GM19240 (cell line): ENCODE results near the gene ASTN2.

Source experiments
- DNase-seq: peaks from one replicate; pipeline ENCODE4 v3.0.0; 2011; ENCODE audit warnings: low spot score; ENCODE audit not compliant: insufficient read length

The ASTN2 gene

DNA sequence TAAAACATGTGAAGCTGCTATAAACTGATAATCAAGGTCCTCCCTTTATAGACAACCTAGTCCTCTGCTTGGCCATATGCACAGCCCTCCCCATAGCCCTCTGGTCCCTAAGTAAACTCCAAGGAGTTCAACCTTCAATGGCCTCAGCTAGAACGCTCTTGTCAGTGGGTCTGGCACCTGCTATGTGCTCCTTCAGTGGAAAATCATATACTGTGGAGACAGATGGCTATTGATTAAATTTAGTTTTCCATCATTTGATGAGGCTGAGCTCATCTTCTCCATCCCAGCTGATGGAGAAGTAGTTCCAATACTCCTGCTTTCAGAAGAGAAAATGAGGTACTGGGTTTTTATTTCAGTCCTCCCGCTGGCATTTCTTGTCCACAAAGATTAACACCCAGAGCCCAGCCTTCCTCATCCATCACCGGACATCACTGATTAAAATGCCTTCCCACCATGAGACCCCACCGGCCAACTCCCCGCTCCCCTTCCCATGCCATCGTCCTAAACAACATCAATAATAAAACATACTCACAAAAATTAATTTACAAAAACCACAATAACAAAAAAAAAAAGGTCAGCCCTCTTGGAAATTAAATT, 593.1 kb downstream of the ASTN2 start:
- DNase-seq = no peak

DNA sequence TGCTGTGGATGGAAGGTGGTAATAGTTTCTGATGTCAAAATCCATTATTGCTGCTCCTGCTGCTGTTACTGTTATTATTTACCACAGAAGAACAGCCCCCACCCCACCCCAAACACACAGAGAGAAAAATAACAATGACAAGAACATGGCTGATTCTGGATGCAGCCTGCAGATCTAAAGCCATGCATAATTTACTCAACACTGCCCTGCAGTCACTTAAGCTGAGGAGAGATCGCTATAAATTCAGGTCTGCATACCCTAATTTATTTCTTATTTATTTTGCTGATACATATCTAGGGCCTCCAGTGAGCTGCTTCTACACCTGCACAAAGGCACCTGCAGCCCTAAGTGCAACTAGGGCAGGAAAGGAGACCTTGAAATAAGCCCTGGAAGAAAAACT, 595.7 kb downstream of the ASTN2 start:
- DNase-seq = no peak

DNA sequence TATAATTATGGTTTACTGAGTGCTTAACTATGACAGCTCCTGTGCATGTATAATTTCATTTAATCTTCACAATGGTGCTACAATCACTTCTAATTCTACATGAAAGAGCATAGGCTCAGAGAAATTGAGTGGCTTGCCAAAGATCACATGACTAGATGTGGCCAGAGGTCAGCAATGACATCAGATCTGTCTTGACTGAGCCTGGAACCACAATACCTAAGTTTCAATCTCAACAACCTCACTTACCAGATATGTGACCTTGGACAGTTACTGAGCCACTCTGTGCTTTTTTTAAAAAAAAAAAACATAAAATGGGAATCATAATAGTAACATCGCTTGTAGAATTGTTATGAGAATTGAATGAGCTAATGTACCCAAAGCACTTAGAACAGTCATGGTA, 597.1 kb downstream of the ASTN2 start:
- no peak for DNase-seq

DNA sequence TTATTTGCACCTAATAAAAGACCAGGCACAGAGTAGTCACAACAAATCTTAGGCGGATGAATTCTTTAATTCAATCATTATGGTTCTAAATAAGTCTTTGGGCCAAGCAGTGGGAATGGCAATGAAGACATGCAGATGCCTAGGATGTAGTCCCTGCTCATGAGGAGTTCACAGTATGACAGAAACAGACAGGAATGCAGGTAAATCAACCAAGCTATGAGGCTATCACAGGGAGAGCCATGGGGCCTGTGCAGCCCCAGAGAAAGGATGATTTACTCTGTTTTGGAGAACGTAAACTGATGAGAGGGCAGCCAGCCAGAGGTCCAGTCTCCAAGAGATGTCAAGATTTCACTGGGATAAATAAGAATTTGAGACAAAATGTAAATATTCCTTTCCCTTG, 598.4 kb downstream of the ASTN2 start:
- no peak for DNase-seq

DNA sequence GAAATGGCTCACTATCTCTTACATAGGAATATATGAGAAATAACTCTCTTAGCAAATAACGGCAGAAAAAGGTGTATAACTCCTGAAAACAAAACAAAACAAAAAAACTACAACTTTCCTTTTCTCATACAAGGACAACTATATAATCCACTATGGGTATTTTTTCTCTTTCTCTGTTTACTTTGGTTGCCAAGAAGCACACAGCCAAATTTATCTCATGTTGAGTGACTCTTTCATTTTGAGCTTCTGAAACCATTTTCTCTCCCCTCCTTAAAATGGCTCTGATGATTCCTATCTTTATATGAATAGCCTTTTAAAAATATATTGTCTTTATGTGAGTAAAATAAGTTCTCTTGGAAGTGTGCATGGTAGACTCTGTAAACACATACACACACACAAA, 599.0 kb downstream of the ASTN2 start:
- DNase-seq = no peak

DNA sequence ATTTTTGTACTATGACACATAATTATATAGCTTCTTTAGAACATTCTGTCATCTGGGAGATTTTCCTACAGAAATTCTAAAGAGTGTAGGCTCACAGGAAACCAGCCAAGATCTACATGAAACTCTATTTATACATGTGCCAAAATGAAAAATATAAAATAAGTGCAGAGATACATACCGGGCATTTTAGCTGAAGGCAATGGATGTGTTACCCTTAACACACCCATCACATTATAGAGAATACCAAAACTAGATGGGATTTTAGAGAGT, 601.9 kb downstream of the ASTN2 start:
- no peak for DNase-seq

DNA sequence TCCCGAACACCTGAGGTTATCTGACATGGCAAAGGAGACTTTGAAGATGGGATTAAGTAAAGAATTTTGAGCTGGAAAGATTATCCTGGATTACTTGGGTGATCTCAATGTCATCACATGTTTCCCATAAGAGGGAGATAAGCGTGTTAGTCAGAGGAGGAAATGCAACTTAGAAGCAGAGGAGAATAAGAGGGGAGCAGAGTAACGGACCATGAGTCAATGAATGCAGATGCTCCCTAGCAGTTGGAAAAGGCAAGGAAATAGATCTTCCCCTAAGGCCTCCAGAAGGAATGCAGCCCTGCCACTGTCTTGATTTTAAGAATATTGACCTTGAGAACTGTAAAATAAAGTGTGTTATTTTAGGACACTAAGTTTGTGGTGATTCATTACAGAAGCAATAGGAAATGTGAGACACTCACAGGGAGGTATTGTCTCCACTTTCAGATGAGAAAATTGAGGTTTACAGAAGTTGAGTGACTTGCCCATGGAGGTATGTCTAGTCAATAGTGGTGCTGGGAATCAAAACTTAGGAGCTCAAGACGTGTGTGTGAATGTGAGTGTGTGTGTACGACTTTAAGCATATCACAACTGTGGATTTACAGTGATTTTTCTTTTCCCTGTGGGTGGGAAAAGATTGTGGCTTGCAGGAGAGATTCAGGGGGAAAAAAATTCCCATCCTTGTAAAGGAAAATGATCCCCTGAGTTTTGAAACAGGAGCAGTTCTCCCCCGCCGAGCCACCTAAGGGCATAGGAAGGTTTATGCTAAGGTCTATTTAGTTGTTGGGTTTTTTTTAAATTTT, 602.4 kb downstream of the ASTN2 start:
- DNase-seq = no peak

DNA sequence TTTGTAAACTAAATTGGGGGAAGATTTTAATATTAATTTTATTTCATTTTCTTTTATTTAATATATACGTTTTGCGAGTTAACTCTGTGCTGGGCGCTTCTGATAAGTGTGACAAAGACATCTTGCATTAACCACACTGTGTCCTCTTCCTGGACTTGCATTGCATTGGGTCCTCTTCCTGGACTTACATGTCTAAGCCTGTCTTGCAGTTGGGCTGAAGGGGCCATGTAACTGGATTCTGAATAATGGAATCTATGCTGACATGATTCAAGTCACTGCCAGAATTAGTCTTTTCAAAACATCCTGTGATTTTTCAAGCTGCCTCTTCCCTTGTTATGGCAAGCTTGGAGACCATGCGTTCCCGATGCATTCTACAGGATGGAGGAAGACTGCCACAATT, 605.2 kb downstream of the ASTN2 start:
- no peak for DNase-seq

DNA sequence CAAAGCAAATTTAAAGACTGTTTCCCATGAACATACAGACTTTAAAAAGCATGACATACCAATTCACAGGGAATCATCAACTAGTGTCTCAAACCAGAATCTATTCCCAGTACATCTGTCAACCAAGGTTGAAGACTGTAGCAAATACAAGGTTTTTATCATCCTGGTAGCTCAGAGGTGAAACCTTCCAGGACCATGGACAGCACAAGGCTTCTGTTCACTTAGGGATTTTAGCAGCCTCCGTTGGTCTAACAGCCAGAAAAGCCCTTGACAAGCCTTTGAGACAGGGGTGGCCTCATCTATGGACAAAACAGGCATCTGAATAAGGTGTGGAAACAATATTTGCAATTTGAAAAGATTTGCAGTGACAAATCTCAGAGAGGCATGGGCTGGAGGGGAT, 608.8 kb downstream of the ASTN2 start:
- no peak for DNase-seq

DNA sequence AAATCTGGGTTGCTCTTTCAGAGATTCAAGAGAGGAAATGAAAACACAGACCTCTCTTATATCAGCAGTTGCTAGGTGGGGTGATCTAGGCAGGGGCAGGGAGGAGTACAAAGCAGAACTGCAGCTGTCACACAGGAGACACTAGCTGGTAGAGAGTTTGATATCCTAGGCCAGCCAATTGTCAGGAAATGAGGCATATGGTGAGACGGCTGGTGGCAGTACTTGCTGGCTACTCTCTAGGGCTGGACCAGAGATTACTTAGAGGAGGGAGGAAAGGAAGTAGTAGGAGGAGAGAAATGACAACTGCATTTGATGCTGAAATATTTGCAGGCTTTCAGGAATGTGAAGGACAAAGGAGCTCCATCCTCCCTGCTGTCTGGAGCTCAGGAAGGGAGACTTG, 614.0 kb downstream of the ASTN2 start:
- DNase-seq = no peak

DNA sequence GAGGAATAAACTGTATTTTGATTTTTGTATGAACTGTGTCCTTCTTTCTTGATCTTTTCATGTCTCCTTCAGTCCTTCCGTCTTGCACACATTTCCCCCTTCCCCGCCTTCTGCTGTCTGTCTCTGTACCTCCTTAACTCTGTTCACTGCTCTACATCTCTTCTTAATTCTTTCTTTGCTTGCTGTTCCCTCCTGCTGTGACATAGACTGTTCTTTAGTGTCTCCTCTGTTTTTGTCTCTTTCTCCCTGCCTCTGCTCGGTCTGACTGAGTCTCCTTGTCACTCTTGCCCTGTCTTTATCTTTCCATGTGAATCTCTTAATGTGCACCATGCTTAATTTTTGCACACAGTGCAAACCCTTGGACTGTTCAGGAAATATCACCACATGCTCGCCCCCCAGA, 614.8 kb downstream of the ASTN2 start:
- no peak for DNase-seq

DNA sequence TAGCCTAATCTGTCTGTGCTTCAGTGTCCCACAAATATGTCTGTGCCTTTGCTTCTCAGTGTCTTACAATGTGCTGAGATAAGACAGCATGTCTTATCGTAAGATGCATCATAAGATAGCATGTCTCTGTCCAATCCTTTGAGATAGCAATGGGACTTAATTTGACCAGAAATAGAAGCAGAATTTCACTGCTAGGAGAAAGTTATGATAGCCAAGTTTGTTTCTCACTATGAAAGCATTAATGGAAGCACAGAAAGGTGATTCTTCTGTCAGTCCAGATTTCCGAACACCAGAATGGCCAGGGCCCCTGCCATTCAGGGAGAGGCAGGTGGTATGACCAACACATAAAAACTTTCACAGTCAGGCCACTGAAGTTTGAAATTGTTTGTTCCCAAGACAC, 616.3 kb downstream of the ASTN2 start:
- no peak for DNase-seq

DNA sequence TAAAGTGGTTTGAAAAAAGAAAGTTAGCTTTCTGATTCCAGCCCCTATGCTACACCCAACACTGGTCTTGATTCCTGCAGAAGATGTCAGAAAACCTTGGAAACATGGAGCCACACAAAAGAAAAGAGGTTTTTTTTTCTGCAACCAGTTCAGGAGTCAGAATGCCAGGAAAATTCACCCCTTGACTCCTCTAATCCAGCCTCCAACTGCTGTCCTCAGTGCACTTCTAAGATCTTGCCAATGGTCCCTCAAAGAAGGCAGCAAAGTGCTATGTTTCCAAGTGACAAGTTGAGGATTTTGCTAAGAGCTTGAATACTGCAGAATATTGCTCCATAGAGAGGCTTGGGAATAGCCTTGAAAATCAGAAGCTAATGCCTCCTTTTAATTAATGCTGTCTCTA, 617.6 kb downstream of the ASTN2 start:
- DNase-seq = no peak

DNA sequence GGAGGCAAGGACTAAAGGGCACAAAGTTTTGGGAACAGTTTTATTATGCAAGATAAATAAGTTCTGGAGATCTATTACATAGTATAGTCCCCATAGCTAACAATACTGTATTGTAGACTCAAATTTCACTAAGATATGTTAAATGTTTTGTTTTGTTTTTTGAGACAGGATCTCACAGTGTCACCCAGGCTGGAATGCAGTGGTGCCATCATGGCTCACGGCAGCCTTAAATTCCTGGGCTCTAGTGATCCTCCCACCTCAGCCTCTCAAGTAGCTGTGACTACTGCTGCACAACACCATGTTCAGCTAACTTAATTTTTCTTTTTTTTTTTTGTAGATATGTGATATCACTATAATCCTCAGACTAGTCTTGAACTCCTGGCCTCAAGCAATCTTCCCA, 618.2 kb downstream of the ASTN2 start:
- DNase-seq = no peak

DNA sequence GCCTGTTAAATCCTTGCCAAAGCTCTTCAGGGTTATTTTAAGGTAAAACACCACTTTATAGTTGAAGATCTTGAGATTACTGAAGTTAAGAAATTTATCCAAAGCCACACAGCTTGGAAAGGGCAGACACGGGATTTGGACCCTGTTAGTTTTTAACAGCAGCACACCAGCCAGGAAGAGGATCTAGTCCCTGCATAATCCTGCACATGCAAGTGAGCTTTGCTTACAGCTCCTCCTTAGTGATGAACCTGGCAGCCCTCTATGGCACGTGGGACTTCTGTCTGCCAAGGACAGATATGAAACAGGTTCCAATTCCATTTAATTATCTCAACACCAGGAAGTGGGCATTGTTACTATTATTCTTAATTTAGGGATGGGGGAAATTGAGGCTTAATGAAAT, 619.0 kb downstream of the ASTN2 start:
- DNase-seq = no peak

DNA sequence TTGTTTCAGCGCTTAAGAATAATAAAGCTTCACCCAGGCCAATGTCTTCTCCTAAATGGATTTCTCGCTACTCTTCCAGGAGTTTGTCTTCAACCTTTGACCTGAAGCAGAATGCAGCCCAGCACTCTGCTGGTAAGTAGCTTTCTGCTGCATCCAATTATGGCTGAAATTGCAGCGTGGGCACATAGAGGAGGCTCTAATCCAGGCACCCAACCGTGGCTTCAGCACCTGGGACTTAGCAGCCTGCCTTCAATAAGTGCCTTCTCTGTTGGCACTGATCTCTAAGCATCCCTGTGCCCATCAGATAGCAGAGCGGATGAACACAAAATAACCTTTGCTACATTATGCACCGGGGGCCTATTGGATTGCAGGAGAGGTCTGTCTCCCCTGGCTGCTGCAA, 622.6 kb downstream of the ASTN2 start:
- no peak for DNase-seq

DNA sequence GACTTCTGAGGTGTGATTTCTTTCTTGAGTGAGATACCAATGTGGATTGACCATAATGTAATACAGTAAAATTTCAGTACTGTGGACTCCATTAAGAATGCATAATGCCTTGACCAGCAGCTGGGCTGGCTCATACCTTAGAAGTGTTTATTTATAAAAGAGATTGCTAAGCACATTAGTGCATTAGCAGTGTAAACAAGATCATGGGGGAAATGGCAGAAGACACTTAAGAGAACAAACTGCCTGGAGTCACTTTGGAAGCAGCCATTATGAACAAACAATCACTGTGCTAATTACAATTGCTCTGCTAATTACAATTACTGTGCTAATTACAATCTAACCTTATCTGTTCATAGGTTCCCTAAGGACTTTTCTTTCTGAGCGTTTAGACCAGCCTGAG, 623.5 kb downstream of the ASTN2 start:
- DNase-seq = no peak

DNA sequence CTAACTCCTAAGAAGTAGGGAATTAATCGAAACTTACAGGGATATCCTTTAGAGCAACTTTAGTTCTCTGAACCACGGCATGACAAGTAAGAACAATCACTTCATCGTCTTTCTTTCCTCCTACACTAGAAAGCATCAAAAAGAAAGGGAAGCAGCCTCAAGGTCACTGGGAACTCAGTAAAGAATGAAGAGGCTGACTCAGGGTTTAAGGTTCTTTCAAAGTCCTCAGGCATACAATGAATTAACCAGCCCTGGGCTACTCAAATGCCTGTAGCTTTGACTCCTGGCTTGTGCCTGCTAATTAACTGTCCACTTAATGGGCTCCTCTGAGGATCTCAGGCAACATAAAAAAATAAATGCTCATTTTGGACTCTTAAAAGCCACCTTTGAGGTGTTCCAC, 625.8 kb downstream of the ASTN2 start:
- DNase-seq = no peak

DNA sequence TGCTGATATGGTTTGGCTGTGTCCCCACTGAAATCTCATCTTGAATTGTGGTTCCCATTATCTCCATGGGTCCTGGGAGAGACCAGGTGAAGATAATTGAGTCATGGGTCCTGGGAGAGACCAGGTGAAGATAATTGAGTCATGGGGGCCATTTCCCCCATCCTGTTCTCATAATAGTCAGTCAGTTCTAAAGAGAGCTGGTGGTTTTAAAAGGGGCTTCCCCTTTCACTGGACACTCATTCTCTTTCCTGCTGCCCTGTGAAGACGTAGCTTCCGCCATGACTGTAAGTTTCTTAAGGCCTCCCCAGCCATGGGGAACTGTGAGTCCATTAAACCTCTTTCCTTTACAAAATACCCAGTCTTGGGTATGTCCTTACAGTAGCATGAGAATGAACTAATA, 628.1 kb downstream of the ASTN2 start:
- no peak for DNase-seq

DNA sequence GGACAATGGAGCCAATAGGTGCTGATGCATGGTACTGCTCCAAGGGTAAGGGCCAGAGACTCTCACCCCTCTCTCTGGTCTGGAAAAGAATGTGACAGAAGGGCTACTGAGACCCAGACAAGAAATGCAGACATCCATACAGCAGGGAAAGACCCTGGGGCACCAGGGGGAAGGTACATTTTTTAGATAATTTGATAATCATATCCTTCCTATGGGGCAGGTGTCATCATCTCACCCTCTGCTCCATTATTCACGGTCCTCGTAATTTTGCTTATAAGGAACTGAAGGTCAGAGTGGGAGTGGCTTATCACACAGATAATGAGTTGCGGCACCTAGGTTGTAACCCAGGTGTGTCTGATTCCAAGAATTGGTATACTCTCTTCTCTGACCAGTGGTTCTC, 637.7 kb downstream of the ASTN2 start:
- no peak for DNase-seq

DNA sequence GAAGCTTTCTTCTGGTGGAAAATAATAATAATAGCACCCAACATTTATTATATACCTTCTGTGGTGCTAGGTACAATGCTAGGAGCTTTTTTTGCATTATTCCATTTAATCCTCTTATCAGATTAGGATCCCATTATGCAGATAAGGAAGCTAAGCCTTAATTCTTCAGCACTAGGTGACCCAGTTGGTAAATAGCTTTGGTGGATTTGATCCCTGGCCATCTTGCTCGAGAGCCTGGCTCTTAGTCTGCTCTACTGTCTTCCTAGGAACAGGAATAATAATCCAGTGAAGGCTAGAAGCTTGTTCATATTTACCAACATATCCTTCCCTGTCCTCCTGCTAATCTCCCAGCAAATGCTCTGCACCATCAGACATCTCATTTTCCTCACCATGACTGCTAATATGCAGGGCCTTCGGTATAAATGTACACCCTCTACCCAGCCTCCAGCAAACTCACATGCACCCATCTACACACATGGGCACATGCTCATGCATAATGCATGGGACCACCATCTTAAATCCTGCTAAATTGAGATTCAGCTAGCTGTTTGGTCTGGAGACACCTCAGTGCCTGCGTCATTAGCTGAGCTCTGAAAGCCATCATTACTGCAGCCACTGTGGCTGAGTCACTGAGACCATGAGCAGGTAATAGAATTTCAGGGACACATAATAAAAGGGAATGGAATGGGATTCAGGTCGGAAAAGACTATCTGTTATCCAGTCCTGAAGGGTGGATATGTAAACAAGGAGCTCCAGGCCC, 640.3 kb downstream of the ASTN2 start:
- DNase-seq = no peak

DNA sequence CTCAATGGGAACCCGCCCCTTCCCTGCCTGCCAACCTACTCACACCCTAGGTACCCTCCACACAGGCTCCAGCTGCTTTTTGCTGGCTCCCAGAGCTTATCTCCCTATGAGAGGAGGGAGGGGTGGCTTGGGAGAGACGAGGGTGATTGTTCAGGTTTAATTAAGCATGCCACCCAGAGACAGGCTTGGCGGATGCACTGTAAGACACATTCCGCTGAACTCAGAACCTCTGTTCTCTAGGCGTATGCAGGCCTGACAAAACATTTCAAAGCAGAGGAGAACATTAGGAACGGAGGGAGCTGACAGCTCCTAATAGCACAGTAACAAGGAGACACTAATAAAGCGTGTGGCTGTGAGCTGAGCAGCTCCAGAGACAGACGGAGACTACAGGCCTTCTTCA, 647.6 kb downstream of the ASTN2 start:
- no peak for DNase-seq

DNA sequence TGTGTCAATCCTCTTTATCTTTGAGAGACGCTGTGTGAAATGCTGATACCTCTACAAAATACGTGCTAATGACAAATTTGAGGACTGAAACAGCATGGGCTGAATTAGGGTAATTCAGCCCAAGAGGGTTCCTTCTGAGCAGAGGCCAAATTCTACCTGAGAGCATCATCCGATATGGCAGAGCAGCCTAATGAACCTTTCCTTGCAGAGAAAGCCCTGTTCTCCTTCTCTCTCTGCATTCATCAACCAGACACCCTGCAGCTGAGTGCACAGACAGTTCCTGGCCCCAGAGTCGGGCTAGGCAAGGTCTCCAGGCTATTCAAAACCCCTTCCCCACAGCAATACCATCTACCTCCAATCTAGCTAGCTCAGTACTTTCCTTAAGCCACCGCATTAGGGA, 649.8 kb downstream of the ASTN2 start:
- no peak for DNase-seq
